ENCODE data around the gene POMZP3.
A peak's percentile ranks its signal among the peaks of the same experiment; 100 is the strongest.
"Not testable (repeated sequence)": the region's sequence is repeated elsewhere in the genome, so short reads cannot be mapped to it uniquely, and the experiment has no call there.

The POMZP3 gene

GRCh38 chr7:76626989-76627642 is at the start of gene POMZP3:
POMZP3 (minus strand) TSS chr7:76627279; CDS start chr7:76626064, 1,215 bp downstream.
- peak; percentile 27 for DNase-seq (ENCODE audit: low read depth)

- not testable (repeated sequence) for DNase-seq (ENCODE audit: low read depth)
These were observed 48.7 kb upstream of the POMZP3 start for GRCh38 chr7:76675783-76676182.

- DNase-seq (ENCODE audit: low read depth) = not testable (repeated sequence)
These were observed 46.3 kb upstream of the POMZP3 start for GRCh38 chr7:76673346-76673745.

- DNase-seq (ENCODE audit: low read depth) = not testable (repeated sequence)
These were observed 32.1 kb upstream of the POMZP3 start for GRCh38 chr7:76659212-76659611.

GRCh38 chr7:76656425-76656824 is 29.3 kb upstream of the POMZP3 start:
- not testable (repeated sequence) for DNase-seq (ENCODE audit: low read depth)

- not testable (repeated sequence) for DNase-seq (ENCODE audit: low read depth)
These were observed 15.5 kb upstream of the POMZP3 start for GRCh38 chr7:76642620-76643019.

- not testable (repeated sequence) for DNase-seq (ENCODE audit: low read depth)
These were observed 10.1 kb upstream of the POMZP3 start for GRCh38 chr7:76637061-76637691.

GRCh38 chr7:76626581-76626980 is 498 bp downstream of the POMZP3 start:
- not testable (repeated sequence) for DNase-seq (ENCODE audit: low read depth)

- not testable (repeated sequence) for DNase-seq (ENCODE audit: low read depth)
These were observed 7.5 kb downstream of the POMZP3 start for GRCh38 chr7:76619439-76620190.

- not testable (repeated sequence) for DNase-seq (ENCODE audit: low read depth)
These were observed 13.3 kb downstream of the POMZP3 start for GRCh38 chr7:76613783-76614182.

GRCh38 chr7:76612232-76612631 is 14.8 kb downstream of the POMZP3 start:
- DNase-seq (ENCODE audit: low read depth) = not testable (repeated sequence)

- DNase-seq (ENCODE audit: low read depth) = not testable (repeated sequence)
These were observed 17.2 kb downstream of the POMZP3 start for GRCh38 chr7:76609864-76610263.

- not testable (repeated sequence) for DNase-seq (ENCODE audit: low read depth)
These were observed 18.6 kb downstream of the POMZP3 start for GRCh38 chr7:76608469-76608868.

- DNase-seq (ENCODE audit: low read depth) = peak; percentile 25
These were observed 21.1 kb downstream of the POMZP3 start for GRCh38 chr7:76606027-76606426.

GRCh38 chr7:76600650-76601049 is 26.4 kb downstream of the POMZP3 start:
- DNase-seq (ENCODE audit: low read depth) = not testable (repeated sequence)

- not testable (repeated sequence) for DNase-seq (ENCODE audit: low read depth)
These were observed 27.0 kb downstream of the POMZP3 start for GRCh38 chr7:76600116-76600482.

- DNase-seq (ENCODE audit: low read depth) = not testable (repeated sequence)
These were observed 28.4 kb downstream of the POMZP3 start for GRCh38 chr7:76598590-76599264.

GRCh38 chr7:76597288-76597687 is 29.8 kb downstream of the POMZP3 start:
- DNase-seq (ENCODE audit: low read depth) = not testable (repeated sequence)

- not testable (repeated sequence) for DNase-seq (ENCODE audit: low read depth)
These were observed 34.4 kb downstream of the POMZP3 start for GRCh38 chr7:76592694-76593093.

GRCh38 chr7:76591602-76592304 is 35.3 kb downstream of the POMZP3 start:
- DNase-seq (ENCODE audit: low read depth) = not testable (repeated sequence)

GRCh38 chr7:76591033-76591432 is 36.0 kb downstream of the POMZP3 start:
- not testable (repeated sequence) for DNase-seq (ENCODE audit: low read depth)

All from stimulated activated CD8-positive, alpha-beta memory T cell treated with anti-CD3 and anti-CD28 coated beads, Interleukin-4, amount 100 ng/mL, for 24 hours (primary cell).